HFFc6 (cell line): ENCODE measurements around the gene SRBD1. TPM values are rescaled to one million over a fixed set of nuclear protein-coding genes. Genes with fewer than 3 reads are reported as not detected.

ENCODE experiments used
- DNase-seq: peaks from one replicate; pipeline ENCODE4 v3.0.0-alpha.2; 2018
- H3K27ac Mint-ChIP-seq: 2 replicates; pipeline ENCODE4 v1.8.0; 2020; ENCODE audit warnings: mild to moderate bottlenecking, mixed read lengths
- H3K27me3 Mint-ChIP-seq: 2 replicates; pipeline ENCODE4 v1.8.0; 2021; ENCODE audit warnings: mild to moderate bottlenecking, moderate library complexity, mixed read lengths; ENCODE audit not compliant: insufficient read depth
- H3K36me3 Mint-ChIP-seq: 2 replicates; pipeline ENCODE4 v1.8.0; 2021; ENCODE audit warnings: low read depth, mixed read lengths
- H3K4me1 Mint-ChIP-seq: 2 replicates; pipeline ENCODE4 v1.8.0; 2020; ENCODE audit warnings: low read depth, mixed read lengths
- H3K4me3 Mint-ChIP-seq: 2 replicates; pipeline ENCODE4 v1.8.0; 2020; ENCODE audit warnings: mild to moderate bottlenecking, moderate library complexity, mixed read lengths
- H3K9me3 Mint-ChIP-seq: 2 replicates; pipeline ENCODE4 v1.8.0; 2020; ENCODE audit warnings: mild to moderate bottlenecking, mixed read lengths
- total RNA-seq, 6 experiments: library from RNA; stranded (reverse); fragmentation: NEBNext Ultra II Directional; extraction: Animal tissue kit (Norgen Biotek cat#: 25700); gene quantifications; 2 replicates in 1 of 6; 3 replicates in 5 of 6; pipeline ENCODE4 v1.2.3, GENCODE V29; 2021
- TF ChIP-seq, protein P1 (sequence below): fragments of 200-600 bp; sonication (generic); IDR thresholded peaks from 2 replicates; pipeline ENCODE4 v1.5.0; 2021; ENCODE audit warnings: antibody characterized with exemption, mild to moderate bottlenecking

The SRBD1 gene
- total RNA-seq, 6 experiments from 2014 or later = 9.5 to 13.6 (median 12.4) TPM

DNA sequence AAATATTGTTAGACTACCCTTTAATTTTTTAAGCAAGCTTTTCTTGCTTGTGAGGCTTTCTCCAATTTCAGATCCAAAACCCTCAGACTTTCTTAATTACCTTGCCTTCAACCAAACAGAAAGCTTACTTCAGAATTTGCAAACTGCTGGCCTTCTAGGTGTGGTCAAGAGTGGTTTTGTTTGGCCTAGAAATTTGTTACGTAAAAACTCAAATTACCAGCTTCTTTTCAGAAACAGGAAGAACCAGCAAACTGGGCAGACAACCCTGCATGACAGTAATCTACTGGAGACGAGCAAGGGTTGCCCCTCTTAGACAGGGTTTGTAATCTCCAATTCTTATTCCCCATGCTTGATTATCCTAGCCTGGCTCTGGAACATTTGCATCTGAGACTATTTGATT lies 27.1 kb downstream of the SRBD1 start:
- Mint-ChIP-seq H3K27ac (no peak overlapping the region), H3K4me1 (no peaks in the 10 kb centered on the region), H3K27me3 (no peaks in the 10 kb centered on the region), H3K9me3 (no peaks in the 10 kb centered on the region), H3K4me3 (no peak overlapping the region), H3K36me3 (peaks cover 5% of the 10 kb centered on the region; the same call in 1 of the 2 replicates)
- TF ChIP-seq, protein P1, sequence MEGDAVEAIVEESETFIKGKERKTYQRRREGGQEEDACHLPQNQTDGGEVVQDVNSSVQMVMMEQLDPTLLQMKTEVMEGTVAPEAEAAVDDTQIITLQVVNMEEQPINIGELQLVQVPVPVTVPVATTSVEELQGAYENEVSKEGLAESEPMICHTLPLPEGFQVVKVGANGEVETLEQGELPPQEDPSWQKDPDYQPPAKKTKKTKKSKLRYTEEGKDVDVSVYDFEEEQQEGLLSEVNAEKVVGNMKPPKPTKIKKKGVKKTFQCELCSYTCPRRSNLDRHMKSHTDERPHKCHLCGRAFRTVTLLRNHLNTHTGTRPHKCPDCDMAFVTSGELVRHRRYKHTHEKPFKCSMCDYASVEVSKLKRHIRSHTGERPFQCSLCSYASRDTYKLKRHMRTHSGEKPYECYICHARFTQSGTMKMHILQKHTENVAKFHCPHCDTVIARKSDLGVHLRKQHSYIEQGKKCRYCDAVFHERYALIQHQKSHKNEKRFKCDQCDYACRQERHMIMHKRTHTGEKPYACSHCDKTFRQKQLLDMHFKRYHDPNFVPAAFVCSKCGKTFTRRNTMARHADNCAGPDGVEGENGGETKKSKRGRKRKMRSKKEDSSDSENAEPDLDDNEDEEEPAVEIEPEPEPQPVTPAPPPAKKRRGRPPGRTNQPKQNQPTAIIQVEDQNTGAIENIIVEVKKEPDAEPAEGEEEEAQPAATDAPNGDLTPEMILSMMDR = no peak
- DNase-seq = no peak

DNA sequence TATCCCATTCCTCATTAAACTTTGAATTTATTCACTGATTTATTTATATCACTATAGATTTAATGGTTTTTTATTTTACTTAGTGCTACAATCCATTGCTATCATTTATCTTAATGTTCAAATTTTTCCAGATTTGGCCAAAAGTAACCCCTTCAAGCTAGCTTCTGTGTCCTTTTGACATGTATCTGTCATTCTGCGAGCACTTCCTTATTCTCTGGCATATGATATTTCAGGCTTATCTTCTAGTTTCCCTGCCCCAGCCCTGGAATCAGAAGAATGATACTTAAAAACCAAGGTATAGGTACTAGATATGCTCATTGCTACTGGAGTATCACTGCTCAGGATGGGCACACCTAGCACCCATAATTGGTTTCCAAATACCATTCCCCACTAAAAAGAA lies 28.5 kb downstream of the SRBD1 start:
- Mint-ChIP-seq H3K36me3 (peaks cover 5% of the 10 kb centered on the region; the same call in 1 of the 2 replicates), H3K27me3 (no peaks in the 10 kb centered on the region), H3K27ac (no peak overlapping the region), H3K9me3 (no peaks in the 10 kb centered on the region), H3K4me3 (no peak overlapping the region), H3K4me1 (peaks cover 13% of the 10 kb centered on the region)
- DNase-seq = no peak
- TF ChIP-seq, protein P1 = no peak

DNA sequence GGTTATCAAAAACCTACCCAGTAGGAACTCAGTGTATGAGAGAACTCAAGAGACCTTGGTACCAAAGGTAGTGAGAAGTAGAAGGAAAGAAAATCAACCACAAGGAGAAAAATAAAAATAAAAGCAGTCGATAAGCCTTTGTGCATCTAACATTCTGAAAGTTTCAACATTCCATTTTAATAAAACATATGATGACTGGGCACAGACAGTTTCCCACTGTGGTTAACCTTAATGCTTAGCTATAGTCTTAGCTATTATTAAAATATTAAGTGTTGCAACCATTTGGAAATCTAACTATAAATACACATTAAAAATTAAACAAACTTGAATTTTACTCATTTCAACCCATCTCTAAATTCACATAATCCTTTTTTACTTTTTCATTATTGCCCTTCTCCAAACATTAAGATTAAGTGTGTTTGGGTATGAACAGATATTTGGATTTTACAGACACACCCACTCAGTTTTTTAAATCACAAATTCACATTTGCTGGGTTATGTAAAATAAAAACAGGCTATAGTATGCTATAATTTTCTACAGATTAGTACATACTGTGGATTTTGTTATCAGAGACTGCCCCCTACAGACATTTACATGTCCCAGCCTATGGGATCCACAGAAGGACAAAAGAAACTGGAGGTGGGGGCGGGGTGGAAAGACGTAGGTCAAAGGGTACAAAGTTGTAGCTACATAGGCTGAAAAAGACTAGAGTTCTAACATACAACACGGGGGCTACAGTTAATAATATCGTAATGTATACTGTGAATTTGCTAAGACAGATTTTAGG lies 32.8 kb downstream of the SRBD1 start:
- TF ChIP-seq, protein P1 = peak; percentile 74
- Mint-ChIP-seq H3K4me1 (peaks cover 19% of the 10 kb centered on the region), H3K27ac (peak overlapping the region; percentile 33; the same call in 1 of the 2 replicates), H3K36me3 (peaks cover 5% of the 10 kb centered on the region; the same call in 1 of the 2 replicates), H3K27me3 (no peaks in the 10 kb centered on the region), H3K4me3 (peak overlapping the region; percentile 4; the same call in 1 of the 2 replicates), H3K9me3 (no peaks in the 10 kb centered on the region)
- peak; percentile 19 for DNase-seq

DNA sequence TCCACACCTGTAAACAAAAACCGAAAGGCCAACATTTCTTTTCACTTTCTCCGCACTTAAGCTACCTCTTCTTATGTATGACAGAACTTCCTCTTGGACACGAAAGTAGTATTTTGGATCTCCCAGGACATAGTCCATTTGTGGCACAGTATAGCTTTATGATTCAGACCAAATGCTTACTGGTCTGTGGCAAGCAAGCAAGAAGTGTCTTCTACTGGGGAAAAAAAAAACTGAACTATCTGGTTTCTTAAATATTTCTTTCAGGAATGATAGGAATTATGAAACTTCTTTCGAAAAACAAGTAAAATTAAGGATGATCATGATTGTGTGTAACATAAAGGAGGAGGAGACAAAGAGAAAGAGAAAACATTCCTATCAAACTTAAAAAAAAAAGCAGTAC lies 33.6 kb downstream of the SRBD1 start:
- TF ChIP-seq, protein P1 = no peak
- no peak overlapping the region; the same call in 1 of the 2 replicates for H3K4me3 Mint-ChIP-seq
- H3K4me1 Mint-ChIP-seq = peaks cover 19% of the 10 kb centered on the region
- peak overlapping the region; percentile 33 for H3K27ac Mint-ChIP-seq
- DNase-seq = no peak
- no peaks in the 10 kb centered on the region for H3K9me3 Mint-ChIP-seq
- H3K27me3 Mint-ChIP-seq = no peaks in the 10 kb centered on the region
- peaks cover 9% of the 10 kb centered on the region; the same call in 1 of the 2 replicates for H3K36me3 Mint-ChIP-seq

DNA sequence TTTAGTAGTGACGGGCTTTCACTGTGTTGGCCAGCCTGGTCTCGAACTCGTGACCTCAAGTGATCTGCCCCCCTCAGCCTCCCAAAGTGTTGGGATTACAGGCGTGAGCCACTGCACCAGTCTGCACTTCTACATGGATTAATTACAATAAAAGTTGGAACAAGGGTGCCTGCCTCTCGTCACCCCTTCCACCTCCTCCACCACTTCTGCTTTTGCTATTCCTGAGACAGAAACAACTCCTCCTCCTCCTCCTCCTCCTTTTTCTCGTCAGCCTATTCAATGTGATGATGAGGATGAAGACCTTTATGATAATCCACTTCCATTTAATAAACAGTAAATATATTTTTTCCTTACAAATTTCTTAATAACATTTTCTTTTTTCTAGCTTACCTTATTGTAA lies 35.2 kb downstream of the SRBD1 start:
- Mint-ChIP-seq H3K36me3 (peaks cover 13% of the 10 kb centered on the region; the same call in 1 of the 2 replicates), H3K27ac (no peak overlapping the region)

More for the DNA sequence above, 35.2 kb downstream of the SRBD1 start:
- Mint-ChIP-seq H3K9me3 (no peaks in the 10 kb centered on the region), H3K4me1 (peaks cover 27% of the 10 kb centered on the region), H3K4me3 (no peak overlapping the region), H3K27me3 (no peaks in the 10 kb centered on the region)
- DNase-seq = no peak
- TF ChIP-seq, protein P1 = no peak
